GM12878 (cell line): ENCODE measurements around the gene CMSS1. TPM values are rescaled to one million over a fixed set of nuclear protein-coding genes. Genes with fewer than 3 reads are reported as not detected.

Experiments used
- LARP7 ChIP-seq: fragments of 450-650 bp; IDR thresholded peaks from 2 replicates; pipeline ENCODE4 v1.6.1; 2017; ENCODE audit warnings: mild to moderate bottlenecking
- polyA plus RNA-seq, 11 experiments: library from polyadenylated mRNA; depleted of rRNA in 4 of 11; unstranded in 6 of 11; stranded (reverse) in 5 of 11; fragments of >200 nt; fragmentation: Nextera tagmentation in 4 of 11; fragmentation: Illumina TruSeq in 1 of 11; extraction: Ambion mirVana in 4 of 11; extraction: Trizol in 1 of 11; gene quantifications; 1 replicate in 1 of 11; 2 replicates in 10 of 11; pipeline versions ENCODE4 v1.2.1 to v1.2.3, GENCODE V29; 2011 to 2016; ENCODE audit warnings: inconsistent platforms in 2 of 11, missing spikeins in 2 of 11, low read depth in 1 of 11
- total RNA-seq, 4 experiments: library from RNA; depleted of rRNA in 3 of 4; stranded (reverse); fragments of >200 nt in 3 of 4; fragmentation: Illumina TruSeq in 1 of 4; extraction: Trizol in 1 of 4; gene quantifications; 2 replicates each; pipeline versions ENCODE4 v1.2.1 to v1.2.3, GENCODE V29; 2013 to 2021
- TF ChIP-seq, protein P1 (sequence below): IDR thresholded peaks from 2 replicates; pipeline ENCODE4 v1.6.1; 2012; ENCODE audit warnings: improper control_type of control experiment, low read depth, low read length; ENCODE audit not compliant: insufficient replicate concordance
- TF ChIP-seq, protein P2 (sequence below): fragments of 450-650 bp; IDR thresholded peaks from 2 replicates; pipeline ENCODE4 v1.6.1; 2018; ENCODE audit warnings: borderline replicate concordance, mild to moderate bottlenecking; ENCODE audit not compliant: partially characterized antibody

Gene CMSS1
- total and polyA plus RNA-seq, 10 of the 15 experiments (the other 5 are each of a cell fraction or from before 2014, with no cell fraction given): 31.0 to 118 (median 70.1) TPM

DNA sequence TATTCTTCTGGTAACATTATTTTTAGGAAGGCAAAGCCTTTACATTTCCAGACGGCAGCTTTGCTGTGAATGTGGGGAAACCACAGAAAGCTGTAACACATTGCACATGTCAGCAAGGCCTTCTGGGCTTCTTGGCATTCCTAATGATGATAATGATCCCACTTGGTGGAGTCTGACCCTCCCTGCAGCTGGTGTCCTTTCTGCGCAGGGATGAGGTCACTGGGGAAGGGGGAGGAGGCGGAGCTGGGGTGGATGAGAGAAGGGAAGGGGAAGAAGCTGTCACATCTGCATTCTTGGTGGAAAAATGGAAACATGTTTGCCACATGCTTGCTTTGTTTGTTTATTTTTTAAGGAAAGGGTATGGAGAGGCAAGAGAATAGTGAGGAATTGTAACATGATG is 228.0 kb downstream of the CMSS1 start (continued):
- TF ChIP-seq, protein P1, sequence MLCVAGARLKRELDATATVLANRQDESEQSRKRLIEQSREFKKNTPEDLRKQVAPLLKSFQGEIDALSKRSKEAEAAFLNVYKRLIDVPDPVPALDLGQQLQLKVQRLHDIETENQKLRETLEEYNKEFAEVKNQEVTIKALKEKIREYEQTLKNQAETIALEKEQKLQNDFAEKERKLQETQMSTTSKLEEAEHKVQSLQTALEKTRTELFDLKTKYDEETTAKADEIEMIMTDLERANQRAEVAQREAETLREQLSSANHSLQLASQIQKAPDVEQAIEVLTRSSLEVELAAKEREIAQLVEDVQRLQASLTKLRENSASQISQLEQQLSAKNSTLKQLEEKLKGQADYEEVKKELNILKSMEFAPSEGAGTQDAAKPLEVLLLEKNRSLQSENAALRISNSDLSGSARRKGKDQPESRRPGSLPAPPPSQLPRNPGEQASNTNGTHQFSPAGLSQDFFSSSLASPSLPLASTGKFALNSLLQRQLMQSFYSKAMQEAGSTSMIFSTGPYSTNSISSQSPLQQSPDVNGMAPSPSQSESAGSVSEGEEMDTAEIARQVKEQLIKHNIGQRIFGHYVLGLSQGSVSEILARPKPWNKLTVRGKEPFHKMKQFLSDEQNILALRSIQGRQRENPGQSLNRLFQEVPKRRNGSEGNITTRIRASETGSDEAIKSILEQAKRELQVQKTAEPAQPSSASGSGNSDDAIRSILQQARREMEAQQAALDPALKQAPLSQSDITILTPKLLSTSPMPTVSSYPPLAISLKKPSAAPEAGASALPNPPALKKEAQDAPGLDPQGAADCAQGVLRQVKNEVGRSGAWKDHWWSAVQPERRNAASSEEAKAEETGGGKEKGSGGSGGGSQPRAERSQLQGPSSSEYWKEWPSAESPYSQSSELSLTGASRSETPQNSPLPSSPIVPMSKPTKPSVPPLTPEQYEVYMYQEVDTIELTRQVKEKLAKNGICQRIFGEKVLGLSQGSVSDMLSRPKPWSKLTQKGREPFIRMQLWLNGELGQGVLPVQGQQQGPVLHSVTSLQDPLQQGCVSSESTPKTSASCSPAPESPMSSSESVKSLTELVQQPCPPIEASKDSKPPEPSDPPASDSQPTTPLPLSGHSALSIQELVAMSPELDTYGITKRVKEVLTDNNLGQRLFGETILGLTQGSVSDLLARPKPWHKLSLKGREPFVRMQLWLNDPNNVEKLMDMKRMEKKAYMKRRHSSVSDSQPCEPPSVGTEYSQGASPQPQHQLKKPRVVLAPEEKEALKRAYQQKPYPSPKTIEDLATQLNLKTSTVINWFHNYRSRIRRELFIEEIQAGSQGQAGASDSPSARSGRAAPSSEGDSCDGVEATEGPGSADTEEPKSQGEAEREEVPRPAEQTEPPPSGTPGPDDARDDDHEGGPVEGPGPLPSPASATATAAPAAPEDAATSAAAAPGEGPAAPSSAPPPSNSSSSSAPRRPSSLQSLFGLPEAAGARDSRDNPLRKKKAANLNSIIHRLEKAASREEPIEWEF: no peak
- no peak for TF ChIP-seq LARP7
- TF ChIP-seq, protein P2, sequence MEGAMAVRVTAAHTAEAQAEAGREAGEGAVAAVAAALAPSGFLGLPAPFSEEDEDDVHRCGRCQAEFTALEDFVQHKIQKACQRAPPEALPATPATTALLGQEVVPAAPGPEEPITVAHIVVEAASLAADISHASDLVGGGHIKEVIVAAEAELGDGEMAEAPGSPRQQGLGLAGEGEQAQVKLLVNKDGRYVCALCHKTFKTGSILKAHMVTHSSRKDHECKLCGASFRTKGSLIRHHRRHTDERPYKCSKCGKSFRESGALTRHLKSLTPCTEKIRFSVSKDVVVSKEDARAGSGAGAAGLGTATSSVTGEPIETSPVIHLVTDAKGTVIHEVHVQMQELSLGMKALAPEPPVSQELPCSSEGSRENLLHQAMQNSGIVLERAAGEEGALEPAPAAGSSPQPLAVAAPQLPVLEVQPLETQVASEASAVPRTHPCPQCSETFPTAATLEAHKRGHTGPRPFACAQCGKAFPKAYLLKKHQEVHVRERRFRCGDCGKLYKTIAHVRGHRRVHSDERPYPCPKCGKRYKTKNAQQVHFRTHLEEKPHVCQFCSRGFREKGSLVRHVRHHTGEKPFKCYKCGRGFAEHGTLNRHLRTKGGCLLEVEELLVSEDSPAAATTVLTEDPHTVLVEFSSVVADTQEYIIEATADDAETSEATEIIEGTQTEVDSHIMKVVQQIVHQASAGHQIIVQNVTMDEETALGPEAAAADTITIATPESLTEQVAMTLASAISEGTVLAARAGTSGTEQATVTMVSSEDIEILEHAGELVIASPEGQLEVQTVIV: no peak
